Activated CD4-positive, alpha-beta T cell treated with anti-CD3 and anti-CD28 coated beads for 24 hours (primary cell): Measurements from ENCODE around the gene MAP1LC3B.

Source experiments
- DNase-seq, 2 donors: peaks; one replicate each; pipeline ENCODE4 v3.0.0-alpha.2; 2020; ENCODE audit warnings: low read depth in 2 of 2

MAP1LC3B gene

DNA sequence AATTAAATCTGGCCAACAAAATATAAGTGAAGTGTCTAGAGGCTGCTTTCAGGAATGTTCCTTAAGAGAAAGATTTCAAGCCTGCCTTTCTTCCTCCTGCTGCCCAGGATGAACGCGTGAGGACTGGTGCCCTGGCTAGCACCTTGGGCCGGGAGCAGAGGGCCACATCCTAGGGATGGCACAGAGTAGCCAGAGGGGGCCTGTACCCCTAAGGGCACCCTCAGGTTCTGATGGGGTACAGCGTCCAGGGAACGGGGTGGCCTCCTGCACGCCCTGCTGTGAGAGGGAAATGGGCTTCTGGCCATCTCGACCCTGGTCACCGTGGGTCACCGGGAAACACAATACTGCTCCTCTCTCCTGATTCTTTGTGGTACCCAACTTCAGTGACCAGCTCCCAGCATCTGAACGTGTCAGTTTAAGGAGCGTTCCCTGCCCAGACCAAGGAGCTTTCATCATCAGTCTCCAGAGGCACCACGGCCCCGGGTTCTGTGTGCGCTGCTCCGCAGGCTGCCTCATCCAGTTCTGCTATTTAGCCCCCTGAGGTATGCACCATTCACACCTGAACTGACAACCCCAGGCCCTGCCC is 40.3 kb downstream of the MAP1LC3B start:
- no peak for DNase-seq

DNA sequence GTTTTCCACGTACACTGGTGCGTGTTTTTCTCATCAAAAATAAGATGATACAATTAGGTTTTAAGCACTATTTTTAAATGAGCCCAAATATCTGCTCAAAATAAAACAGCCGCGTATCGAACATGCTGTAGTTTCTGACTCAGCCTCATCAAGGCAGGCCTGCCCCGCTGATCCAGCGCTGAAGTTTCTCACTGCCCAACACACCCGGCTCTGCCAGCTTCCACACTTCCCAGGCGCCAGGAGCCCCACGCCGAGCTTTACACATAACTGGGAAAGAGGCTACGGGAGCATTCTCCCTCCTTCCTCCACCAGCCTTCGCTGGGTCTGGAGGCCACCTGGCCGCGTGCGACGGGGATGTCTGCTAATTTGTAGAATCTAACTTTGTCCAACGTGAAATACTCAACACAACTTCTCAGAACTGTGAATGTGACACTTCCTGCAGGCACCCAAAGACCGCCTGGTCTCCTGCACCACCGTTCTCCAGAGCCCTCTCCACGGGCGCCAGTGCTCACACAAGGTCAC is 42.1 kb downstream of the MAP1LC3B start:
- no peak for DNase-seq

DNA sequence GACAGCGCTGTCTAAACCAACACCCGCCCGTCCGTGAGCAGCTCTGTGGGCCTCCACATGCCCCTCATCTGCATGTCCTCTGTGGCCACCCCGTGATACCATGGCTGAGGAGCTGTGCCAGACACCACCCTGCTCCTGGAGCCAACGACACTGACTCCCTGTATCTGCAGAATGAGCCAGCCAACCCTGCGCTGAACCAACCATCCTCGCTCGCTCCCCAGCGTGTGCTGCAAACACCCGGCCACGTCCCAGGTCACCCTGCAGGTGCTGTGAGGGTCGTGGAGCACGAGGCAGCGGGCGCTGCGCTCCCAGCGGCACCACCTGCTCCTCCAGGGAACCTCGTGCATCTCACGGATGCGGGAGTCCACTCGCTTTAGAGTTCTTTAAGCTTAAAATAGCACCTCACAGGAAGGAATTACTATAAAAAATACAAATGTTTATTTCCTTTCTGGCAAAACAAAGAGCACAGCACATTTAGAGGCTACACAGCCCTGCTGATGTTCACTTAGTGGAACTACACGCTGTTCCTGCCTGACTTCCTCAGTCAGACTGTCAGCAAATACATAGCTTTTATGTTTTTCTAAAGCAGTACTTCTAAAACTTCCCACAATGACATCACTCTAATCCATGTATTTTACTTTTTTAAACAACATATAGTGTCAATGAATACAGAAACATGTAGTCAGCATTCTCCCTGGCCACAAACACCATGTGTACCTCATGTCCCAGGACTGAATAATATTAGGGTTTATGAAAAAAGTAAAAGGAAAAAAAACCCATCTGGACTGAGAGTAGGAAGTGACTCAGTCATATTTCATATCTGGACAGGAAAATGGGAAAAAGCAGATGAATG is 43.5 kb downstream of the MAP1LC3B start:
- DNase-seq, result no peak

DNA sequence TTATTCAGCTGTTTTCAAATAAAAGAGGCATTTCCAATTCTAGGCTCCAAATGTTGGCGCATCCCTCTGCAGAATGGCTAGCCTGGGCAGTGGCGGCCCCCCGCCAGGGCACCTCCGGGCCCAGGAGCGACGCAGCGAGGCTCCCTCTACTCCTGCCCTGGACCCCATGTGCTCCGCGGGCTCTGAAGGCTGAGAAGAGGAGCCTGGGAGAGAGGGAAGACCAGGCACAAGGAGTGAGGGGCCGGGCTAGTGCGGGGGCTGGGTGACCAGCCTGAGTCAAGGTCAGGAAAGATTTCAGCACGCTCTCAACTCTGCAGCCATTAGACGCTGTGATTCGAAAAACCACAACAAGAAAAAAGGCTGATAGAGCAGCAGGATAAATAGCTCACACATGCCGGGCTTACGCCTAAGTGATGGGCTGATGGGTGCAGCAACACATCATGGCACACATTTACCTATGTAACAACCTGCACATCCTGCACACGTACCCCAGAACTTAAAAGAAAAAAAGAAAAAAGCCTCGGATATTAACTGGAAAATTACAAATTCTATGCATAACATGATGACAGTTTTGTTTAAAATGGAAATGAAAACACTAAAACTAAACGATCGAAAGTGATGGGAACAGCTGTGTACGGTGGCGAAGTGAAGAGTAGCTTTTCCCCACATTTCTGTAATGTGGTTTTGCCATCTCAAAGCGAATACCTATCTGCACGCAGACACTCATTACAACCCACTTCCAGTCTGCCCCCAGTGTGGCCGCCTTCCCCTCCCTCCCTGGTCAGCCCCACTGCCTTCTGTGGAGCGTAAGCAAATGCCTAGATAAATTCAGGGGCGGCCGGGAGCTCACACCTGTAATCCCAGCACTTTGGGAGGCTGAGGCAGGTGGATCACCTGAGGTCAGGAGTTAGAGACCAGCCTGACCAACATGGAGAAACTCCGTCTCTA is 44.4 kb downstream of the MAP1LC3B start:
- DNase-seq, result peak in 1 of 2 donors; percentile 30

DNA sequence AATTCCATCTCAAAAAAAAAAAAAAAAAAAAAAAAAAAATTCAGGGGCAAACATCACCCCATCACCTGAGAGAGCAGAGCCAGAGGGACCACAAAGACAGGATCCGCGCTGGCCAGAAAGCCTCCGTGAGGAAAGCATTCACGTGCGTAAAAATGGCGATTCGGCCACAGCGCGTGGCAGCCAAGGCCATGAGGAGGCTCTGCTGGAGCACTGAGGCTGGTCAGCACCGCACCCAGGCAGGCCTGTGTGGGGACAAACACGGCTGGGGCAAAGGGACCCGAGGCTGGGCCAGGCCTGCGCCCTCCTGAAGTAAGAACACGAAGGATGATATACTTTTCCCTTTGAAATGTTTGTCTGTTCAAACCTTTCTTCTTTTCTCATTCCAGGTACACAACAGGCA is 45.2 kb downstream of the MAP1LC3B start:
- no peak for DNase-seq

DNA sequence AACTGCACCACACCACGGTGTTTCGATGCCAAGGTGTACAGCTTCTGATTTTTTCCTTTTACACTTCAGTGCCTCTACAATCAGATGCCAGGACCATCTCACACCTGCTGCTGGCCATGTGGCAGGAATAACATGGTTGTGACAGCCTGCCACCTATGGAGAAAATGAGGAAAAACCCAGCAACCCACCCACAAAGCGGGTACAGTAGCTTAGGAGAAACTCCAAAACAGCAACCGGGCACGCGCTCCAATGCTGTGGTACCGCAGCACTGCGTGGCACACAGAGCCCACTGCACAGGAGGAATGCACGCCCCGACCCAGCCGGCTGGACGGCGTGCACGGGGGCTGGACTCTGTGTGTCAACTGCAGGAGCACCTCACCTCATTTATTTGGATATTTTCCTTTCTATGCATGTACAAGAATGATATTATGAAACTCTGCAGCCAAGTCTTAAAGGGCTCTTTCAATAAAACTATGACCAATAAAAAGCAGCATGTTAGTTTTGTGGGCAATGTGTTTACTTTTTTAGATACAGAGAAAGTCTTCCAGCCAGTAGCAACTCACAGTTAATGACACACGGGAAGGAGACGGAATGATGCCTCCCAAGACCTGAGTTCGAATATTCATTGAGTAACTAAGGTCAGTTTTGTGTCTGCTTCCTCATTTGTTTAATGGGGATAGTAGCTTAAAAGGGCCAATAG is 45.9 kb downstream of the MAP1LC3B start:
- DNase-seq, result no peak

DNA sequence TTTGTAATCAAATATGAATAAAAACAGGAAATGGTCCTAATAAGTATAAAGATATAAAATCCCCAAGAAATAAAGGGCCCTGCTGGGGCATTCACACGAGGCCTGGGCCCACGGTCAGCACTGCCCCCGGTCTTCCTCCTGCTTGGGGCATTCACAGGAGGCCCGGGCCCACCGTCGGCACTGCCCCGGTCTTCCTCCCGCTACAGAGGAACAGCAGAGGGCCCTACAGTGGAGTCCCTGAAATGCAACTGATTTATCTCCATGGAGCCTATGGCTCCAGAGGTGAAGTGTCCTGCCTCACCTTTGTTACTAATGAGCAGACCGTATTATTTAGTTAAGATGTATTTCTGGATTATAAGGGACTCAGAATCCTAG is 46.5 kb downstream of the MAP1LC3B start:
- no peak for DNase-seq

DNA sequence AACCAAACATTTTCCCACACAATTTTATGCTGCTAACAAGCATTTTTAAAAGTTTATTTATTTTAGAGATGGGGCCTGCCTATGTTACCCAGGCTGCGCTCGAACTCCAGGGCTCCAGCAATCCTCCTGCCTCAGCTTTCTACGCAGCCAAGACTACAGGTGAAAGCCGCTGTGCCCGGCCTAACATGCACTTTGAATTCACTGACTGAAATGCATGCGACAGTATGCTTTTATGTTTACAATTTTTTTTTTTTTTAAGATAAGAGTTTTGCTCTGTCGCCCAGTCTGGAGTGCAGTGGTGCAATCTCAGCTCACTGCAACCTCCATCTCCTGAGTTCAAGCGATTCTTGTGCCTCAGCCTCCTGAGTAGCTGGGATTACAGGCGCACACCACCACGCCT is 47.8 kb downstream of the MAP1LC3B start:
- DNase-seq, result no peak

DNA sequence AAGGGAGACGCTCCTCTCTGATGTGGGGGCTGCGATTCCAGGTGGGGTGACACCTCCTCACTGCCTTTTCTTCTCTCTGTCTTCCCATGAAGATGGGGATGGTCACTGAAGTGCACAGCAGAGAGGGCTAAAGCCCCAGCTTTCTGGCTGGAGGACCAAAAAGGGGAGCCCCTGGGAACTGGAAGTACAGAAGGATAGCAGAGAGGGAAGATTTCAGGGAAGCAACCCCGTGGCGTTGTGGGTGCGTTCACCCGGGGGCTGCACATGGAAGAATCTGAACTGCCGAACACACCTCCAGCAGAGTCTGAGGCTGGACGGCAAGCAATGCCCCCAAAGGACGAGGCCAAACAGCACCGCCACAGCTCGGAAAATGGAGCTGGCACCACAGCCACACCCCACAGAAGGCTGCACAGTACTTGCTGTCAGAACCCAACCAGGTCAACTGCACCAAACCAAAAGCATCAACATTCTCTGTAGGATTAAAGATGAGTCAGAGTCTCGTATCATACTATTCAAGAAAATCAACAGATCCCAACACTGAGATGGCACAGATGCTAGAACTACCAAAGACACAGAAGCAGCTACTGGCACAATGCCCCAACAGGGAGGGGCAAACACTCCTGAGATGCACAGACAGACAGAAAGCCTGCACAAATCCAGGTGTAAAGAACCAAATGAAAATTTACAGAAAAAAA is 49.9 kb downstream of the MAP1LC3B start:
- DNase-seq, result no peak

DNA sequence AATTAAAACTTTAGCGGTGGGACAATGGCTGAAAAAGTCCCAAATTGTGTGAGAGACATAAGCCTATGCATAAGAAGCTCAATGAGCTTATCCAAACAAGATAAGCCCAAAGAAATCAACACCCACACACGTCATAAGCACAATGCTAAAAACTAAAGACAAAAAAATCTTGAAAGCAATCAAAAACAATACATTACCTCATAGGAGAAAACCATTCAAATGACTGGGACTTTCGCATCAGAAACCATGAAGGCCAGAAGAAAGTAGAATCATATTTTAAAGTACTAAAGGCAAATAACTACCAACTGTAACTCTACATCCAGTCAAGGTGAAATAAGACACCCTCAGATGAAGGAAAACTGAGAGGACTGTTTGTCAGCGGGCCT is 50.4 kb downstream of the MAP1LC3B start:
- DNase-seq, result no peak

DNA sequence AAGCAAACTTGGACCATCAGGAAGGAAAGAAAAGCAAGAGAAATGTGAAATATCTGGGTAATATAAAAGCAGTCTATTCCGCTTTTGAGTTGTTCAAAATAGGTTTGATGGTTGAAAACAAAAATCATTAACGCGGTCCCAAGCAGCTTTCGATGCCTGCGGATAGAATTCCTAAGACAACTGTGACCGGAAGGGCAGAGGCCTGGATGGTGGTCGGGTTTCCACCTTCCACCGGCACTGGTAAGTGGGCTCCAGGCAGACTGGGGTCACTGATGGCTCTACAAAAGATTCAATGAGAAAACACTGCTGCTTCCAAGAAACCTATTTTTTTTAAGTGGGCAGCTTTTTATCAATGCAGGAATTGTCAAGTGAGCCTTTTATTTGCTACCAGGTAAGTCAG is 50.9 kb downstream of the MAP1LC3B start:
- no peak for DNase-seq

DNA sequence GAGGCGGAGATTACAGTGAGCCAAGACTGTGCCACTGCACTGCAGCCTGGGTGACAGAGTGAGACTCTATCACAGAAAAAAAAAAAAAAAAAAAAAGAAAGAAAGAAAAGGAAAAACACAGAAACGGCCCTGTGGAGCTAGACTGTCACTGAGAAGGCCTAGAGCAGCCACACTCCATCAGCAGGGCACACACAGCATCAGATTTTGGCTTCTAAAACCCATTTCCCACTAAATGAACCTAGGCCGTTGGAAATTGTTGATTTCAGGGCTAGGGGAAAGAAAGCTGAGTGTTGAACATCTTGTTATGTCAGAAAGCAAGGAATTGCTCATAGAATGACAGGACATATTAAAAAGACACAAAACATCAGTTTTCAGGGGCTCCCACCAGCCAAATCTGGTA is 51.8 kb downstream of the MAP1LC3B start:
- DNase-seq, result no peak

DNA sequence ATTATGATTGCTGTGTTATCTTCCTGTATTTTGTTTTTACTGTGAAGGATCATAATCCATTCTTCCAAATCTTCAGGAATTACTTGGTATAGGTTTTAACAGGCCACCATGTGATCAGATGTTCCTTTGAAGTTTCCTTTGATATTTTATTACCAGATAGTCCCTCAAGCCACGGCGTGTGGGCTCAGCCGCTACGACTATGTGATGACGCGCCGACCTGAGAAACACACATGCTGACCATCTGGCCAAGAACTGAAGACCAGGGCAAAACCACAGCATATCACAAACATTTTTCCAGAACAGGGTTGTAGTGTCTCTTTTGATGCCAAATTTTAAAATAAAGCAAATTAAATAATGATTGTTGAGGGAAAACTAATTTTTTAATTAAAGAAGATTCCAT is 53.4 kb downstream of the MAP1LC3B start:
- DNase-seq, result no peak

DNA sequence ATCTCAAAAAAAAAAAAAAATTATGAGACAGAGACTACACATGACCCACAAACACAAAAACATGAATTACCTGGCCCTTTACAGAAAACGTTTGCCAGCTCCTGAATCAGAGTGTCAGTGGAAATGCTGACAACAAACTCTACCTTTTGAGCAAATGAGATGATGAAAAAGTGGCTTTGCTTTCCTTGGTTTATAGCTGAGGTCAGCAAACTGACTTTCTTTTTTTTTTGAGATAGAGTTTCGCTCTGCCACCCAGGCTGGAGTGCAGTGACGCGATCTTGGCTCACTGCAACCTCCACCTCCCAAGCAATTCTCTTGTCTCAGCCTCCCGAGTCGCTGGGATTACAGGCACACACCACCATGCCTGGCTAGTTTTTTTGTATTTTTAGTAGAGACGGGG is 54.3 kb downstream of the MAP1LC3B start:
- DNase-seq, result no peak

DNA sequence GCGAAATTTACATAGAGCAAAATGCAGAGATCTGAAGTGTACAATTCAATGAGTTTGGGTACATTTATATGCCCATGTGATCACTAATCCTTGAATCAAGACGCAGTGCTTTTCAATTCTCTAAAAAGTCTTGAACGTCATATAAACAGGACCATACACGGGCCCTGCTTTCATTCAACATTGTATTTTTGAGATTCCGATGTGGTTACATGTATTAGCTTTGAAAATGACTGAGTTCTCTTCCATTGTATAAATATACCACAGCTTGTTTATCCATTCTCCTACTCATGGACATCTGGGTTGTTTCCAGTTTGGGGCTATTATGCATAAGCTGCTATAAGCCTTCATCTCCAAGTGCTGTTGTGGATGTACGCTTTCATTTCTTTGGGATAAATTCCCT is 55.2 kb downstream of the MAP1LC3B start:
- DNase-seq, result no peak

DNA sequence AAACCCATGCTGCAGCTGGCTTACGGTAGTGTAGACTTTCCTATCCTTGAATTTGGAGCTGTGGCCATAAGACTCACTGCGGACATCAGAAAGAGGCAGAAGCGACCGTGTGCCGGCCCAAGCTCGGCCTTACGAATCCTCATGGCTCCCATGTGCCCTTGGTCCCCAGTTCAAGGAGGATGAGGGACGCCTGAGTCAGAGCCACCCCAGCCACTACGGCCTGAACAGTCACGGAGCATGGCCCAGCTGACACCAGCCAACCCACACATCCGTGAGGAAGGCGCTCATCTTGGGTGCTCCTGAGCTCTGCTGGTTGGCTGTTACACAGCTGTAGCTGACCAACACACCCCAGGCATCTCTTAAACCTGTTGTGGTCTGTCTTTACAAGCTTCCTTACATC is 56.7 kb downstream of the MAP1LC3B start:
- DNase-seq, result no peak

DNA sequence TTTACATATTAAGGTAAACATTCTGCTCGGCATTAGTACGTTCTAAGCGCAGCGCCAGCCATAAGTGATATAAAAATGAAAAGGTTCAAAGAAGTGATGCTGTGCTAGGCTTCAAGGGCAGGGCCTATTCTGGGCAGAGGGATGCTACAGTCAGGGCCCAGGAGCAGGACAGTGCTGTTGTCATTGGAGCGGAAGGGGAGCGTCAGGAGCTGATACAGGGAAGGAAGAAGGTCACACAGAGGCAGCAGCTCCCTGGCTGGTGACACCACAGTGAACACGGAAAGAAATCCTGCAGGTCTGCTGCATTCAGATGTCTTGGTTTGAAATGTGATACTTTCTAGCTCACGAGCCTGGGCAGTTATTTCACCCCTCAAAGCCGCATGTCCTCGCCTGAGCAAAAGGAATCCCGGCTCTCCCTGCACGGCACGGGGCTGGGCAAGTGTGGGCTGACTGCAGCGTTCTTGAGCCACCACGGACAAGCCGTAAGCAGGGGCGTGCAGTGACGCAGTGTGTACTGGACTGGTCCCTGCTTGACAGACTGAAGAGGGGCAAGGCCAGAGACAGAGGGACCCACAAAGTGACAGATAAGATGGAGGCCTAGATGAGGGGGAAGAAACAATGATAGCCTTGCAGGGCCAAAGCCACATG is 59.6 kb downstream of the MAP1LC3B start:
- DNase-seq, result no peak

DNA sequence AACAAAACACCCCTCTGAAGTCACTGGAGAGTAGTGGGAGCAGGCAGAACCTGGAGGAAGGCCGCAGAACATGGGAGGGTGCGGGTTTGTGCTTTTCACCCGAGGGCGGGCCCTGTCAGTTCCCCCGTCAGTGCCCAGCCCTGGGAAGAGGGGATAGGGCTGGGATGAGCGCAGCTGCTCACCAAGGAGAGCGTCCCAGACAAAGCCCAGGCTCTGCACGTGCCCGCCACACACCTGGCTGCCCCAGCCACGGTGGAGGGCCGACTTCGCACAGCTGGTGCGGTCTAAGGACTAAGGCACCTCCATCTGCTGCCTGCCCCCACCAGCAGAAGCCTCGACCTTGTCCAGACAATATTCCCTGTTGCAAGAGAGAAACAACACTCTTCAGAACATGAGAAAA is 61.2 kb downstream of the MAP1LC3B start:
- no peak for DNase-seq
